ENCODE measurements around the gene SIPA1L3. TPM values are rescaled to one million over a fixed set of nuclear protein-coding genes. Genes with fewer than 3 reads are reported as not detected.

The SIPA1L3 gene
- total and polyA plus RNA-seq, 2 of the 13 experiments (the other 11 are each of a cell fraction or from before 2014, with no cell fraction given), result 5.5 to 7.7 TPM

- Histone ChIP-seq H3K79me2 (ENCODE audit: insufficient read depth, low read length) (no peaks in the 10 kb centered on the region), H3K27ac (ENCODE audit: extremely low read length, insufficient read depth, low read length) (no peak overlapping the region), H2AFZ (ENCODE audit: low read length) (no peak overlapping the region), H3K4me1 (ENCODE audit: insufficient read depth, low read length) (no peaks in the 10 kb centered on the region), H3K4me3 (replicated peaks in 1 of 3; ENCODE audit: insufficient read depth in 1 of 3, low read depth in 2 of 3, low read length in 3 of 3) (no peak overlapping the region), H3K9me3 (ENCODE audit: low read length) (peaks cover 13% of the 10 kb centered on the region), H3K4me2 (ENCODE audit: low read depth, low read length) (no peak overlapping the region), H3K9ac (ENCODE audit: insufficient read depth, low read depth, low read length) (no peak overlapping the region), H3K27me3 (ENCODE audit: control insufficient read depth in 1 of 2, insufficient read depth in 2 of 2, low read length in 2 of 2) (peaks cover 0 to 42% of the 10 kb centered on the region in 2 experiments; a peak in 2 of 5 replicates), H4K20me1 (ENCODE audit: insufficient read depth, low read length) (no peaks in the 10 kb centered on the region), H3K36me3 (replicated peaks in 1 of 2; ENCODE audit: control insufficient read depth in 1 of 2, insufficient read depth in 2 of 2, low read length in 2 of 2) (no peaks in the 10 kb centered on the region)
- ATAC-seq, result no peak
- in situ Hi-C loops (cut with HindIII; ENCODE audit: extremely low pct_ligation_motif_present, low pct_unique_long_range_greater_than_20kb), result no loop called here
- BruUV-seq (replicated peaks), result no TSS peak
- 62% methylated on average over 1 of the region's 1 CpG for WGBS (ENCODE audit: low lambda C conversion rate)
- peak; percentile 96 for TF ChIP-seq ZNF317 (CRISPR knock-in tag; IDR thresholded peaks at IDR 0.05)
- no peak for TF ChIP-seq ZBED4 (CRISPR knock-in tag; IDR thresholded peaks at IDR 0.05; ENCODE audit: borderline replicate concordance)
- no peak for TF ChIP-seq SMAD9 (CRISPR knock-in tag; IDR thresholded peaks at IDR 0.05)
- no peak for TF ChIP-seq SAP130 (CRISPR knock-in tag; IDR thresholded peaks at IDR 0.05; ENCODE audit: low read depth)
- POLR2A ChIA-PET, result no interaction called here
- CTCF ChIA-PET (ENCODE audit: low intra/inter-chr PET ratio, low total read pairs), result no interaction called here
- intact Hi-C loops (cut with micrococcal nuclease; ENCODE audit: unreplicated experiment), result no loop called here
- no peak for DNase-seq (ENCODE audit: low spot score)
- no peak for FAIRE-seq
Measured at GRCh38 chr19:37885392-37885791, 21.6 kb upstream of the SIPA1L3 start.

- no peaks in the 10 kb centered on the region for H3K79me2 ChIP-seq (ENCODE audit: insufficient read depth, low read length)
- no peak overlapping the region for H3K4me3 ChIP-seq (replicated peaks in 1 of 3; ENCODE audit: insufficient read depth in 1 of 3, low read depth in 2 of 3, low read length in 3 of 3)
- no peaks in the 10 kb centered on the region for H3K36me3 ChIP-seq (replicated peaks in 1 of 2; ENCODE audit: control insufficient read depth in 1 of 2, insufficient read depth in 2 of 2, low read length in 2 of 2)
- H3K27ac ChIP-seq (ENCODE audit: extremely low read length, insufficient read depth, low read length), result no peak overlapping the region
- in situ Hi-C loops (cut with HindIII; ENCODE audit: extremely low pct_ligation_motif_present, low pct_unique_long_range_greater_than_20kb) (no loop called here), intact Hi-C loops (cut with micrococcal nuclease; ENCODE audit: unreplicated experiment) (no loop called here)
- H3K27me3 ChIP-seq (ENCODE audit: control insufficient read depth in 1 of 2, insufficient read depth in 2 of 2, low read length in 2 of 2), result peaks cover 0 to 42% of the 10 kb centered on the region in 2 experiments; a peak in 2 of 5 replicates
- WGBS (ENCODE audit: low lambda C conversion rate), result 2% methylated on average over 1 of the region's 1 CpG
- CTCF ChIA-PET (ENCODE audit: low intra/inter-chr PET ratio, low total read pairs), result no interaction called here
- no peak overlapping the region for H2AFZ ChIP-seq (ENCODE audit: low read length)
- ATAC-seq (no peak), DNase-seq (ENCODE audit: low spot score) (no peak), FAIRE-seq (no peak)
- no peak overlapping the region for H3K9ac ChIP-seq (ENCODE audit: insufficient read depth, low read depth, low read length)
- no peak overlapping the region for H3K4me2 ChIP-seq (ENCODE audit: low read depth, low read length)
- no peaks in the 10 kb centered on the region for H4K20me1 ChIP-seq (ENCODE audit: insufficient read depth, low read length)
- no peaks in the 10 kb centered on the region for H3K4me1 ChIP-seq (ENCODE audit: insufficient read depth, low read length)
- POLR2A ChIA-PET, result no interaction called here
- no TSS peak for BruUV-seq (replicated peaks)
- peaks cover 11% of the 10 kb centered on the region for H3K9me3 ChIP-seq (ENCODE audit: low read length)
- TF ChIP-seq FOXA3 (CRISPR knock-in tag; IDR thresholded peaks at IDR 0.05) (no peak), PHF5A (CRISPR knock-in tag; IDR thresholded peaks at IDR 0.05; ENCODE audit: low read depth, unreplicated experiment) (no peak), NAIF1 (CRISPR knock-in tag; IDR thresholded peaks at IDR 0.05; ENCODE audit: borderline replicate concordance) (no peak), PCBP1 (IDR thresholded peaks at IDR 0.05; ENCODE audit: borderline replicate concordance, low read depth, low read length) (no peak), MEF2D (CRISPR knock-in tag; IDR thresholded peaks at IDR 0.05) (no peak), U2AF2 (IDR thresholded peaks at IDR 0.05; ENCODE audit: low read depth, low read length) (no peak), GLI4 (CRISPR knock-in tag; IDR thresholded peaks at IDR 0.05; ENCODE audit: borderline replicate concordance) (no peak), KLF15 (CRISPR knock-in tag; IDR thresholded peaks at IDR 0.05; ENCODE audit: borderline replicate concordance) (no peak), RXRA (CRISPR knock-in tag; IDR thresholded peaks at IDR 0.05) (no peak)
Measured at GRCh38 chr19:37886571-37886970, 20.4 kb upstream of the SIPA1L3 start.
